ENCODE measurements around the gene HRC. TPM values are rescaled to one million over a fixed set of nuclear protein-coding genes. Genes with fewer than 3 reads are reported as not detected.
"Not testable (repeated sequence)": the region's sequence is repeated elsewhere in the genome, so short reads cannot be mapped to it uniquely, and the experiment has no call there.

The HRC gene
- total RNA-seq, 1 donor from 2014 or later = 0.25 TPM

DNA sequence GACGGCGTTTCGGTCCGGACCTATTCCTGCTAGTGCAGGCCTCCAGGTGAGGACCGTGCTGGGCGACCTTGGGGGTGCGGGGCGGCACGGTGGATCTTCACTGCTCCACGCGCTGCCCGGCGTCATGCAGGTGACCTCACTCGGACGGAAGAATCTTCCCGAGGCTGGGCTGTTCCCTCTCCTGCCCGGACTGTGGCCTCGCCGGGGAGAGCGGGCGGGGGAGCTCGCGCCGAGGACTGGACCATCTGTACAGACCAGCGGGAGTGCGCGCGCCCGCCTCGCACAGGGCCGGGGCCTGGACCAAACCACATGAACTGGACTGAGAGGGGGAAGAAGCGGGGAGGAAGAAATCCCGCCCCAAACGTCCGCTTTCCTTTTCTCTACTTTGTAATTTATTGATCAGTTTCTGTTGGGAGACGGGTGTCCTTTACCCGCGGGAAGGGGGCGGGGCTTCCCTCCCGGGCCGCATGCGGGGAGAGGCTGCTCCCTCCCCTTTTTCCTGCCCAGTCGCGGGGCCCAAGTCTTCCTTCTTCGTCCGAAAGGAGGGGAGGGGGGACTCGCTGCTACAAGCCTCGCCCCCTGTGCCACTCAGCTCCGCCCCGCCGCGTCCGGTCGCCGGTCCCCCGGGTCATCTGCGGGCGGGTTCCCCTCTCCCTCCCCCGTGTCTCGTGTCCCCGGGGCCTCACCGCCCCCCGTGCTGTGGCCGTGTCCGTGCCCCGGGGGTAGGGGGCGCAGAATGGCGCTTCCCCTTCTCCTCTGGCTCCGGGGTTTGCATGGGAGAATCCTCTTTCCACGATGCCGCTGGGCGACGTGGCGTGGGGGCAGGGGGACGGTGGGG, 4.9 kb downstream of the HRC start:
- intact Hi-C loops (cut with DNase I) = no loop called here
- peak overlapping the region; percentile 55 to 84 for H3K4me3 ChIP-seq
- peaks cover 47% of the 10 kb centered on the region for H3K4me1 ChIP-seq
- peak overlapping the region; percentile 66 for H3K27ac ChIP-seq
- DNase-seq (ENCODE audit: extremely low spot score in 2 of 2) = no peak
- TF ChIP-seq POLR2AphosphoS5 (IDR thresholded peaks at IDR 0.05; ENCODE audit: insufficient read depth in 1 of 2, low read depth in 1 of 2) = peak; percentile 65 to 66
- TF ChIP-seq POLR2A (IDR thresholded peaks at IDR 0.05) = peak in 1 of 2 donors; percentile 4
- TF ChIP-seq, protein P1, sequence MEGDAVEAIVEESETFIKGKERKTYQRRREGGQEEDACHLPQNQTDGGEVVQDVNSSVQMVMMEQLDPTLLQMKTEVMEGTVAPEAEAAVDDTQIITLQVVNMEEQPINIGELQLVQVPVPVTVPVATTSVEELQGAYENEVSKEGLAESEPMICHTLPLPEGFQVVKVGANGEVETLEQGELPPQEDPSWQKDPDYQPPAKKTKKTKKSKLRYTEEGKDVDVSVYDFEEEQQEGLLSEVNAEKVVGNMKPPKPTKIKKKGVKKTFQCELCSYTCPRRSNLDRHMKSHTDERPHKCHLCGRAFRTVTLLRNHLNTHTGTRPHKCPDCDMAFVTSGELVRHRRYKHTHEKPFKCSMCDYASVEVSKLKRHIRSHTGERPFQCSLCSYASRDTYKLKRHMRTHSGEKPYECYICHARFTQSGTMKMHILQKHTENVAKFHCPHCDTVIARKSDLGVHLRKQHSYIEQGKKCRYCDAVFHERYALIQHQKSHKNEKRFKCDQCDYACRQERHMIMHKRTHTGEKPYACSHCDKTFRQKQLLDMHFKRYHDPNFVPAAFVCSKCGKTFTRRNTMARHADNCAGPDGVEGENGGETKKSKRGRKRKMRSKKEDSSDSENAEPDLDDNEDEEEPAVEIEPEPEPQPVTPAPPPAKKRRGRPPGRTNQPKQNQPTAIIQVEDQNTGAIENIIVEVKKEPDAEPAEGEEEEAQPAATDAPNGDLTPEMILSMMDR (IDR thresholded peaks at IDR 0.05) = no peak
- H3K27me3 ChIP-seq = no peaks in the 10 kb centered on the region
- no peaks in the 10 kb centered on the region for H3K36me3 ChIP-seq
- no peaks in the 10 kb centered on the region for H3K9me3 ChIP-seq

DNA sequence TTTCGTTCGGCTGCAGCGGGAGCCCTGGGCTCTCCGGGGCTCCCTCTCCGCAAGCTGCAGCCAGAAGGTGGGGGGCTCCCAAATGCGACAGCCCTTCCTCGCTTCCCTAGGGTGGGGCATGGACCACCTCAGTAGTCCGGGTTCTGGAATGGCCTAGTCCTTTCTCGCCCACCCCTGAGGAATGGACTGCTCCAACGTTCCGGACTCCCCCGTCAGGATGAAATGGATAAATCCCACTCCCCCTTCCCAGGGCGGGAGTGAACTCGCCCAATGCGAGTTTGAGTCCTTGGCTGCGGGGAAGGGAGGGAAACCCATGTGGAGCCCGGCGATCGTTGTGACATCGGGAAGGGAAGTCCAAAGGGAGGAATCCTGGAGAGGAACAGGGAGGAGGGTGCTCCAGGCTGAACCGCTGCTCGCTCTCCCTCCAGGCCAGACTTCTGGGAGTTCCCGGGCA, 5.5 kb downstream of the HRC start:
- Histone ChIP-seq H3K27ac (peak overlapping the region; percentile 66), H3K9me3 (no peaks in the 10 kb centered on the region), H3K27me3 (no peaks in the 10 kb centered on the region), H3K4me1 (peaks cover 48% of the 10 kb centered on the region), H3K36me3 (no peaks in the 10 kb centered on the region), H3K4me3 (peak overlapping the region; percentile 55 to 84)
- no peak for DNase-seq (ENCODE audit: extremely low spot score in 2 of 2)
- intact Hi-C loops (cut with DNase I) = loop anchor here (5.0 to 10.0 kb wide), 2 partner anchors 52 to 155 kb away; partner anchors contain the start of genes GYS1 and RUVBL2
- TF ChIP-seq, protein P1 (IDR thresholded peaks at IDR 0.05) = no peak
- TF ChIP-seq POLR2A (IDR thresholded peaks at IDR 0.05) = no peak
- TF ChIP-seq POLR2AphosphoS5 (IDR thresholded peaks at IDR 0.05; ENCODE audit: insufficient read depth in 1 of 2, low read depth in 1 of 2) = no peak

DNA sequence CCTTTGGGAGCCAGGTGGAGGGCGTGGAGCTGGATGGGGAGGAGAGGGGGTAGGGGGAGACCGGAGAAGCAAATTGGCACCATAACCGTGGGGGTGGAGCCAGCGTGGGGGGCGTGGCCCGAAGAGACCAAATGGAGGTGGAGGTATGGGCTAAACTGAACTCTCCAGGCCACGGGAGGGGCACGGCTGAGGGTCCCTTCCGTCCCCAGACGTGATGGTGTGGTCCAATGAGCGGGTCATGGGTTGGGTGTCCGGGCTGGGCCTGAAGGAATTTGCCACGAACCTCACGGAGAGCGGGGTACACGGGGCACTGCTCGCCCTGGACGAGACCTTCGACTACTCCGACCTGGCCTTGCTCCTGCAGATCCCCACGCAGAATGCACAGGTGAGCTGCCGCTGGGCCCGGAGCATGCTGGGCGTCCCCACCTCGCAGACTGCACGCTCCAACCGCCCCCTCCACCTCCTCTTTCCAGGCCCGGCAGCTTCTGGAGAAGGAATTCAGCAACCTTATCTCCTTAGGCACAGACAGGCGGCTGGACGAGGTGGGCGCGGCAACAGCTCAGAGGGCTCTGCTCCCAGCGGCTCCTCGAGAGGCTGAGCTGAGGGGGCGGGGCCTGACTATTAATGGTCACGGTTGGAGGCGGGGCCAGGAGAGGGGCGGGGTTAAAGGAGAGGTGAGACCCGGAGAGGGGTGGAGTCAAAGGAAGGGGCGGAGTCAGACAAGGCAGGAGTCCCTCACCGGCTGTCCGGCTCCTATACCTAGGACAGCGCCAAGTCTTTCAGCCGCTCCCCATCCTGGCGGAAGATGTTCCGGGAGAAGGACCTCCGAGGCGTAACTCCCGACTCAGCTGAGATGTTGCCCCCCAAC, 6.2 kb downstream of the HRC start:
- intact Hi-C loops (cut with DNase I) = loop anchor here (5.0 to 10.0 kb wide), 2 partner anchors 52 to 154 kb away; partner anchors contain the start of genes GYS1 and RUVBL2
- H3K4me1 ChIP-seq = peaks cover 48% of the 10 kb centered on the region
- H3K27ac ChIP-seq = peak overlapping the region; percentile 66
- no peaks in the 10 kb centered on the region for H3K36me3 ChIP-seq
- no peaks in the 10 kb centered on the region for H3K9me3 ChIP-seq
- peak overlapping the region; percentile 55 to 84 for H3K4me3 ChIP-seq
- TF ChIP-seq, protein P1 (IDR thresholded peaks at IDR 0.05) = no peak
- peak in 1 of 2 donors; percentile 51 for TF ChIP-seq POLR2A (IDR thresholded peaks at IDR 0.05)
- peak; percentile 71 to 72 for TF ChIP-seq POLR2AphosphoS5 (IDR thresholded peaks at IDR 0.05; ENCODE audit: insufficient read depth in 1 of 2, low read depth in 1 of 2)
- no peak for DNase-seq (ENCODE audit: extremely low spot score in 2 of 2)
- no peaks in the 10 kb centered on the region for H3K27me3 ChIP-seq

DNA sequence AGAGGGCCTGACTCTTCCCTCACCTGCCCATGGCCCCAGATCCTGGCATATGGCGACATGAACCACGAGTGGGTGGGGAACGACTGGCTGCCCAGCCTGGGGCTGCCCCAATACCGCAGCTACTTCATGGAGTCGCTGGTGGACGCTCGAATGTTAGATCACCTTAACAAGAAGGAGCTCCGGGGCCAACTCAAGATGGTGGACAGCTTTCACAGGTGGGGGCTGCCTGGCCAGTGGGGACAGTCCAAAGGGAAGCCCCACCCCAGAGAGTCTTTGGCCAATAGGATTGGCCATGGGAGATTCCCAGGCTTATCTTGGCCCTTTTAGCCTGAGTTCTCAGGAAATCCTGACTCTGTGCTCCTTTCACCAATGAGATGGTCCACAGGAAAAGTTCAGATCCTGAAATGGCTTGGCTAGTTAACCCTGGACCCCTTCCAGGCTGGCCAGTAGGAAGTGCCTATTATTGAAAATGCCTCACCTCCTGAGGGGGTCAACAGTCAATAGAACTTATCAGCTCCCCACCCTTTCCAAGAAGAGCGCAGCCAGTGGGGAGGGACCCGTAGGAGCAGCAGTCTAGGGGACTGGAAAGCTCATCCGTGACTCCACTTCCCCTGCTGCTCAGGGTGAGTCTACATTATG, 7.0 kb downstream of the HRC start:
- Histone ChIP-seq H3K4me3 (peak overlapping the region; percentile 55 to 84), H3K36me3 (no peaks in the 10 kb centered on the region), H3K27ac (peak overlapping the region; percentile 66)

DNA sequence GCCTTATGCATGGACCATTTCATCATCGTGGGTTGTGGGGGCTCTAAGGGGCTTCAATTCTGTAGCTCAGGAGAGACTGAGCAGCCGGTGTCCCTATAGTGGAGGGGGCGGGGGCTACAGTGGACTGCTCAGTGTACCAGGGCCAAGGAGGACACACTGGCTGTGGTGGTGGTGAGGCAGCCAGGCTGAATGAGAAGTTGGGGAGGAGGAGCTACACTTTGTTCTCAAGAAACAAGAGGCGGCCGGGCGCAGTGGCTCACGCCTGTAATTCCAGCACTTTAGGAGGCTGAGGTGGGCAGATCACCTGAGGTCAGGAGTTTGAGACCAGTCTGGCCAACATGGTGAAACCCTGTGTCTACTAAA, 8.8 kb downstream of the HRC start:
- not testable (repeated sequence) for DNase-seq (ENCODE audit: extremely low spot score in 2 of 2); H3K36me3 ChIP-seq; H3K27me3 ChIP-seq; H3K27ac ChIP-seq; H3K9me3 ChIP-seq; H3K4me3 ChIP-seq
- intact Hi-C loops (cut with DNase I) = loop anchor here (5.0 to 10.0 kb wide), 2 partner anchors 49 to 152 kb away; partner anchors contain the start of genes GYS1 and RUVBL2
- peaks cover 52% of the 10 kb centered on the region for H3K4me1 ChIP-seq

More for the DNA sequence above, 7.0 kb downstream of the HRC start:
- no peak for TF ChIP-seq POLR2A (IDR thresholded peaks at IDR 0.05)
- TF ChIP-seq POLR2AphosphoS5 (IDR thresholded peaks at IDR 0.05; ENCODE audit: insufficient read depth in 1 of 2, low read depth in 1 of 2) = no peak
- TF ChIP-seq, protein P1 (IDR thresholded peaks at IDR 0.05) = no peak
- Histone ChIP-seq H3K27me3 (no peaks in the 10 kb centered on the region), H3K4me1 (peaks cover 49% of the 10 kb centered on the region), H3K9me3 (no peaks in the 10 kb centered on the region)
- no peak for DNase-seq (ENCODE audit: extremely low spot score in 2 of 2)
- intact Hi-C loops (cut with DNase I) = loop anchor here (5.0 to 10.0 kb wide), 2 partner anchors 51 to 153 kb away; partner anchors contain the start of genes GYS1 and RUVBL2
